C4-2B (cell line): ENCODE results near the gene MMS19.

Experiments used
- CTCF ChIP-seq: fragments of 450-650 bp; conservative IDR thresholded peaks from 2 replicates; pipeline ENCODE4 v1.5.1; 2017; ENCODE audit warnings: mild to moderate bottlenecking
- ZFX ChIP-seq: fragments of 450-650 bp; IDR thresholded peaks from 2 replicates; pipeline ENCODE4 v1.6.1; 2017

- TF ChIP-seq CTCF (no peak), ZFX (no peak)
These were observed 12.5 kb downstream of the MMS19 start for GRCh38 chr10:97485647-97486281.
